ENCODE data around the gene TMC8. TPM values are rescaled to one million over a fixed set of nuclear protein-coding genes. Genes with fewer than 3 reads are reported as not detected.

TMC8 gene
- total and polyA plus RNA-seq, 2 experiments from 2014 or later, result 1.2 to 1.3 TPM

DNA sequence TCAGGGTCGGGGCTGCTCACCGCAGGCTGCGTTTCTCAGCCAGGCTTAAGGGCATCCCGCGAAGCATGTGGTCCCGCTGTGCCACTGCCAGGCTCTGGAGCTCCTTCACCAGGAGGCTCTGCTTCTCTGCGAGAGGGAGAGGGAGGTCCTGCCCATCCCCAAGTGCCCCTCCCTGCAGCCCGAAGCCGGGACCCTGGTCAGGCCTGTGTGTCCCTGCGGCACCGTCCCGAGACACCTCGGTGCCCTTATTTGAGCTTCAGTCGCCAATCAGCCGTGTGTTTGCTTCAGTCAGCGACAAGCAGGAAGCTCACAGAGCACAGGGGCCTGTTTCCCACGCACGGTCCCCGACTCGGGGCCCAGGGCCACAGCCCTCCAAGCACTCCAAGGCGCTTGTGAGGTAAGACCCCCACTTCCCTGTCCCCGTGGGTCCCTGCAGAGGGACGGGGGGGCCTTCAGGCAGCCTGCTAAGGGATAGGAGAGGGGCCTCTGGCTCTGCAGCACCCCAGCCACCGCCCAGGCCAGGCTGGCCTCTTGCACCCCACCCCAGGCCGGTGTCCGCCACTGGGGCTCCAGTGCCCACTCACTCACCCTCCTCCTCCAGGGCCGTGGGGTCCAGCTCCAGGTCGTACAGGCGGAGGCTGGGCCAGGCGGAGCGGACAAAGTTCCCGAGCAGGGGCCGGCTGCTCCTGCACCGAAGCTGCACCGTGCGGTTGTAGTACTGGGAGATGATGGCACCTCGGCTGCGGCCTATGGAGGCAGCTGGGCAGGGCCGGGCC lies 5.2 kb upstream of the TMC8 start (continued):
- TF ChIP-seq REST (IDR thresholded peaks at IDR 0.05; ENCODE audit: unreplicated experiment) (no peak), POLR2AphosphoS5 (IDR thresholded peaks at IDR 0.05; ENCODE audit: low read depth) (no peak), NANOG (IDR thresholded peaks at IDR 0.05; ENCODE audit: borderline replicate concordance) (no peak)

DNA sequence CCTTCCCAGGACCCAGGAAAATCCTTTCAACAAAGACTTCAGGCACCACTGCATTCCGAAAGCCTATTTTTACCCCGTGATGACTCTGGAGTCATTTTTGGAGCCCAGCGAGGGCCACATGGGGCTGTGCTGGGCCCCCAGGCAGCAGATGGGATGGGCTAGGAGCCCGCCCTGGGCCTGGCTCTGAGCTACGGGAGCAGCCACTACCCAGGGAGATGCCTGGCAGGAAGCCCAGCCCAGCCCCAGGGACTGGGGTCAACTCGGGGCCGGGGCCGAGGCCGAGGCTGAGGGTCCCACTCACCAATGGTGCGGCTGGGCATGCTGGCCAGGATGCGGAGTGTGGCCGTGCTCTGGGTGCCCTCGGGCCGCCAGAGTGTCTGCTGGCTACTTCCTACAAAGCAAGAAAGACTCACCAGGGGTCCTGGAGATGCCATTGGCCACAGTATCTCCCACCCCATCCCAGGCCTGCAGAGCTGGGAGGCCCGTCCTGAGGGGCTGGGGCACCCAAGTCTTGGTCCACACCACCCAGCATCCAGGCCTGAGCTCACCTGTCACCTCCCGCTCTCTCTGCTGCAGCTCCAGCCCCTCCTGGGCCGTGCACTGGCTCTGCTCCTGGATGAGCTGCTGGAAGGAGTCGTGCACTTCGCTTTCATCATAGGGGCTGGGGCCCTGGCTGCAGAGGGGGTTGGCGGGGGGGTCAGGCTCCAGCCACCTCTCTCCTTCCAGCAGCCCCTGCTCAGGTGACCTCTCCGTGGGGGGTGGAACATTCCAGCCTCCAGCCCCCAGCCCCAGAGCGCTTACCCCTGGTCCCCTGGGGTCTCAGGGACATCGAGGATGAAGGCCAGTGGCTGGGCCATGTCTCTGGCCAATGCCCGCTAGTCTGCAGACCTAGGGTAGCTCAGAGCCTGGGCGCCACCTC lies 4.3 kb upstream of the TMC8 start:
- Mint-ChIP-seq H3K4me1 (peaks cover 20% of the 10 kb centered on the region), H3K9me3 (no peaks in the 10 kb centered on the region), H3K27ac (no peak overlapping the region), H3K27me3 (ENCODE audit: insufficient read depth, low read depth, poor library complexity) (peaks cover 20% of the 10 kb centered on the region), H3K4me3 (no peak overlapping the region), H3K36me3 (ENCODE audit: low read depth) (peaks cover 21% of the 10 kb centered on the region)
- ATAC-seq (no peak), DNase-seq (ENCODE audit: low spot score) (no peak)
- peaks cover 8% of the 10 kb centered on the region for H3K27me3 ChIP-seq (ENCODE audit: insufficient read depth)
- H3K9me2 ChIP-seq (ENCODE audit: insufficient read depth), result no peaks in the 10 kb centered on the region
- H3K4me2 ChIP-seq, result peak overlapping the region; percentile 99
- H3K79me2 ChIP-seq (replicated peaks; ENCODE audit: insufficient read depth), result 0 out of 2 replicates have a peak, but pooled peaks cover 5% of the 10 kb centered on the region
- H3F3A ChIP-seq (replicated peaks; ENCODE audit: low read depth), result 0 out of 2 replicates have a peak, but pooled peaks cover 7% of the 10 kb centered on the region
- H3K4me1 ChIP-seq (ENCODE audit: insufficient read depth), result peaks cover 28% of the 10 kb centered on the region
- H3K36me3 ChIP-seq (ENCODE audit: insufficient read depth), result 0 out of 2 replicates have a peak, but pooled peaks cover 5% of the 10 kb centered on the region
- no peaks in the 10 kb centered on the region for H4K20me1 ChIP-seq (replicated peaks; ENCODE audit: insufficient read depth)
- H3K27ac ChIP-seq (ENCODE audit: low read depth), result no peak overlapping the region
- peak overlapping the region; percentile 95; the same call in 1 of the 2 replicates for H3K4me3 ChIP-seq
- TF ChIP-seq ETS1 (IDR thresholded peaks at IDR 0.05) (no peak), NANOG (IDR thresholded peaks at IDR 0.05; ENCODE audit: borderline replicate concordance) (no peak), REST (IDR thresholded peaks at IDR 0.05; ENCODE audit: unreplicated experiment) (no peak), CREB1 (CRISPR knock-in tag; IDR thresholded peaks at IDR 0.05; ENCODE audit: low read depth) (no peak), POLR2AphosphoS5 (IDR thresholded peaks at IDR 0.05; ENCODE audit: low read depth) (no peak), EZH2phosphoT487 (IDR thresholded peaks at IDR 0.05; ENCODE audit: unreplicated experiment) (no peak)
- H2AFZ ChIP-seq, result no peak overlapping the region

Measured in GM23338 (cell line).